Measurements from ENCODE around the gene ACKR2. TPM values are rescaled to one million over a fixed set of nuclear protein-coding genes. Genes with fewer than 3 reads are reported as not detected.

Gene ACKR2
- polyA plus RNA-seq, 1 of the 3 experiments (the other 2 are of a cell fraction): 0.10 TPM

DNA sequence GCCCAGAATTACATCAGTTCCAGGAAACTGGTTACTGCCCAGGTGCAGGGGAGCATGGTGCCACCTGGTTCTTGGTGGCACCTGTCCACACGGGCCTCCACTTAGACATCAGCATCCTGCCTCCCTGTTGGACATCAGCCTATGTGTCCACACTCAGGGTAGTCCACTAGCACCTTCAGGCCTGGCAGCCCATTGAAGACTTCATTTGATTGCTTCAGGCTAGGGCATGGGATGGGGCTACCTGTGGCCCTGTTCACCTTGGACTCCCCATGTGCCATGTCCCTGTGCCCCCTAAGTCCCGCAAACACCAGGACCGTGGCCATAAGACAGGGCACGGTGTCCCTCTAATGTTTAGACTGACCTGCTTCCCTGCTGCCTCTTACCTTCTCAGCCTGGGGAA, 35.6 kb downstream of the ACKR2 start:
- Histone ChIP-seq H3K27ac (ENCODE audit: low read depth in 2 of 2, low read length in 1 of 2) (no peak overlapping the region), H3K9me2 (no peaks in the 10 kb centered on the region), H3K27me3 (ENCODE audit: insufficient read depth) (no peaks in the 10 kb centered on the region; the same call in 1 of the 2 replicates), H3K4me1 (ENCODE audit: control insufficient read depth in 1 of 2, insufficient read depth in 2 of 2, low read depth in 1 of 2, low read length in 1 of 2) (peaks cover 0 to 21% of the 10 kb centered on the region in 2 experiments; a peak in 1 of 4 replicates), H3K9me3 (no peaks in the 10 kb centered on the region), H4K20me1 (ENCODE audit: insufficient read depth) (no peaks in the 10 kb centered on the region), H3K4me3 (ENCODE audit: low read depth in 2 of 2, low read length in 1 of 2) (no peak overlapping the region), H3K4me2 (no peak overlapping the region), H2AFZ (ENCODE audit: low read depth) (no peak overlapping the region), H3K36me3 (replicated peaks in 1 of 2; ENCODE audit: control insufficient read depth in 1 of 2, insufficient read depth in 2 of 2, low read length in 1 of 2) (no peaks in the 10 kb centered on the region), H3K9ac (no peak overlapping the region), H3K79me2 (ENCODE audit: insufficient read depth) (no peaks in the 10 kb centered on the region), H3F3A (replicated peaks; ENCODE audit: insufficient read depth) (no peaks in the 10 kb centered on the region)
- WGBS (ENCODE audit: low lambda C conversion rate): 48% methylated on average over 4 of the region's 4 CpGs
- ChIA-PET POLR2A (no interaction called here), CTCF (no interaction called here)
- DNase-seq: no peak
- TF ChIP-seq MXI1 (IDR thresholded peaks at IDR 0.05; ENCODE audit: low read depth, low read length): no peak
- no peak for TF ChIP-seq PBX3 (IDR thresholded peaks at IDR 0.05)
- TF ChIP-seq, protein P1, sequence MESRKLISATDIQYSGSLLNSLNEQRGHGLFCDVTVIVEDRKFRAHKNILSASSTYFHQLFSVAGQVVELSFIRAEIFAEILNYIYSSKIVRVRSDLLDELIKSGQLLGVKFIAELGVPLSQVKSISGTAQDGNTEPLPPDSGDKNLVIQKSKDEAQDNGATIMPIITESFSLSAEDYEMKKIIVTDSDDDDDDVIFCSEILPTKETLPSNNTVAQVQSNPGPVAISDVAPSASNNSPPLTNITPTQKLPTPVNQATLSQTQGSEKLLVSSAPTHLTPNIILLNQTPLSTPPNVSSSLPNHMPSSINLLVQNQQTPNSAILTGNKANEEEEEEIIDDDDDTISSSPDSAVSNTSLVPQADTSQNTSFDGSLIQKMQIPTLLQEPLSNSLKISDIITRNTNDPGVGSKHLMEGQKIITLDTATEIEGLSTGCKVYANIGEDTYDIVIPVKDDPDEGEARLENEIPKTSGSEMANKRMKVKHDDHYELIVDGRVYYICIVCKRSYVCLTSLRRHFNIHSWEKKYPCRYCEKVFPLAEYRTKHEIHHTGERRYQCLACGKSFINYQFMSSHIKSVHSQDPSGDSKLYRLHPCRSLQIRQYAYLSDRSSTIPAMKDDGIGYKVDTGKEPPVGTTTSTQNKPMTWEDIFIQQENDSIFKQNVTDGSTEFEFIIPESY (IDR thresholded peaks at IDR 0.05; ENCODE audit: borderline replicate concordance, low read depth): no peak
- TF ChIP-seq, protein P2, sequence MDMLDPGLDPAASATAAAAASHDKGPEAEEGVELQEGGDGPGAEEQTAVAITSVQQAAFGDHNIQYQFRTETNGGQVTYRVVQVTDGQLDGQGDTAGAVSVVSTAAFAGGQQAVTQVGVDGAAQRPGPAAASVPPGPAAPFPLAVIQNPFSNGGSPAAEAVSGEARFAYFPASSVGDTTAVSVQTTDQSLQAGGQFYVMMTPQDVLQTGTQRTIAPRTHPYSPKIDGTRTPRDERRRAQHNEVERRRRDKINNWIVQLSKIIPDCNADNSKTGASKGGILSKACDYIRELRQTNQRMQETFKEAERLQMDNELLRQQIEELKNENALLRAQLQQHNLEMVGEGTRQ (IDR thresholded peaks at IDR 0.05; ENCODE audit: borderline replicate concordance, low read depth, low read length): no peak
- TF ChIP-seq MEF2A (IDR thresholded peaks at IDR 0.05; ENCODE audit: borderline replicate concordance, low read depth): no peak

GRCh38 chr3:42846685-42847522, 37.7 kb downstream of the ACKR2 start:
- Histone ChIP-seq H3K9ac (no peak overlapping the region), H3K9me3 (no peaks in the 10 kb centered on the region), H3K27ac (ENCODE audit: low read depth in 2 of 2, low read length in 1 of 2) (peak overlapping the region in 1 of 2 experiments; percentile 19; a peak in 1 of 4 replicates), H3K4me1 (ENCODE audit: control insufficient read depth in 1 of 2, insufficient read depth in 2 of 2, low read depth in 1 of 2, low read length in 1 of 2) (peaks cover 0 to 21% of the 10 kb centered on the region in 2 experiments; a peak in 1 of 4 replicates), H4K20me1 (ENCODE audit: insufficient read depth) (no peaks in the 10 kb centered on the region), H3K4me3 (ENCODE audit: low read depth in 2 of 2, low read length in 1 of 2) (no peak overlapping the region), H3K27me3 (ENCODE audit: insufficient read depth) (no peaks in the 10 kb centered on the region; the same call in 1 of the 2 replicates), H3K79me2 (ENCODE audit: insufficient read depth) (no peaks in the 10 kb centered on the region), H3F3A (replicated peaks; ENCODE audit: insufficient read depth) (no peaks in the 10 kb centered on the region), H3K36me3 (replicated peaks in 1 of 2; ENCODE audit: control insufficient read depth in 1 of 2, insufficient read depth in 2 of 2, low read length in 1 of 2) (no peaks in the 10 kb centered on the region), H3K4me2 (no peak overlapping the region), H2AFZ (ENCODE audit: low read depth) (no peak overlapping the region), H3K9me2 (no peaks in the 10 kb centered on the region)
- no peak for DNase-seq
- 54% methylated on average over 5 of the region's 5 CpGs for WGBS (ENCODE audit: low lambda C conversion rate)
- TF ChIP-seq GATA2 (CRISPR knock-in tag; IDR thresholded peaks at IDR 0.05) (no peak), IRF3 (IDR thresholded peaks at IDR 0.05; ENCODE audit: low read depth, low read length) (no peak), SIN3A (IDR thresholded peaks at IDR 0.05; ENCODE audit: borderline replicate concordance, low read depth, low read length) (no peak), SMC3 (IDR thresholded peaks at IDR 0.05; ENCODE audit: low read depth, low read length) (no peak), CHD2 (IDR thresholded peaks at IDR 0.05; ENCODE audit: low read length, partially characterized antibody) (no peak), TEAD4 (IDR thresholded peaks at IDR 0.05; ENCODE audit: borderline replicate concordance, insufficient read depth) (no peak)
- TF ChIP-seq, protein P3, sequence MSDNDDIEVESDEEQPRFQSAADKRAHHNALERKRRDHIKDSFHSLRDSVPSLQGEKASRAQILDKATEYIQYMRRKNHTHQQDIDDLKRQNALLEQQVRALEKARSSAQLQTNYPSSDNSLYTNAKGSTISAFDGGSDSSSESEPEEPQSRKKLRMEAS (IDR thresholded peaks at IDR 0.05; ENCODE audit: low read depth): no peak
- CTCF ChIA-PET: interaction anchor here (1.4 to 3.3 kb wide), 3 partner anchors 7 to 34 kb away, joined by 8 to 11 read pairs (median 10); no protein-coding TSS in a partner anchor
- POLR2A ChIA-PET: interaction anchor here (0.6 kb wide), 1 partner anchor 34 kb away, joined by 3 read pairs; no protein-coding TSS in a partner anchor
